Measurements from ENCODE around the gene SRPK3. TPM values are rescaled to one million over a fixed set of nuclear protein-coding genes. Genes with fewer than 3 reads are reported as not detected.
"Not testable (repeated sequence)": the region's sequence is repeated elsewhere in the genome, so short reads cannot be mapped to it uniquely, and the experiment has no call there.

SRPK3 gene
- total RNA-seq, 1 donor from 2014 or later, result 0.18 TPM

GRCh38 chrX:153744210-153745066 is 36.4 kb upstream of the SRPK3 start:
- Mint-ChIP-seq H3K27me3 (ENCODE audit: unreplicated experiment) (no peaks in the 10 kb centered on the region), H3K27ac (ENCODE audit: unreplicated experiment) (no peak overlapping the region), H3K4me1 (ENCODE audit: unreplicated experiment) (no peaks in the 10 kb centered on the region), H3K4me3 (ENCODE audit: unreplicated experiment) (no peak overlapping the region), H3K9me3 (ENCODE audit: unreplicated experiment) (no peaks in the 10 kb centered on the region), H3K36me3 (ENCODE audit: low read depth, unreplicated experiment) (no peaks in the 10 kb centered on the region)
- TF ChIP-seq, protein P1, sequence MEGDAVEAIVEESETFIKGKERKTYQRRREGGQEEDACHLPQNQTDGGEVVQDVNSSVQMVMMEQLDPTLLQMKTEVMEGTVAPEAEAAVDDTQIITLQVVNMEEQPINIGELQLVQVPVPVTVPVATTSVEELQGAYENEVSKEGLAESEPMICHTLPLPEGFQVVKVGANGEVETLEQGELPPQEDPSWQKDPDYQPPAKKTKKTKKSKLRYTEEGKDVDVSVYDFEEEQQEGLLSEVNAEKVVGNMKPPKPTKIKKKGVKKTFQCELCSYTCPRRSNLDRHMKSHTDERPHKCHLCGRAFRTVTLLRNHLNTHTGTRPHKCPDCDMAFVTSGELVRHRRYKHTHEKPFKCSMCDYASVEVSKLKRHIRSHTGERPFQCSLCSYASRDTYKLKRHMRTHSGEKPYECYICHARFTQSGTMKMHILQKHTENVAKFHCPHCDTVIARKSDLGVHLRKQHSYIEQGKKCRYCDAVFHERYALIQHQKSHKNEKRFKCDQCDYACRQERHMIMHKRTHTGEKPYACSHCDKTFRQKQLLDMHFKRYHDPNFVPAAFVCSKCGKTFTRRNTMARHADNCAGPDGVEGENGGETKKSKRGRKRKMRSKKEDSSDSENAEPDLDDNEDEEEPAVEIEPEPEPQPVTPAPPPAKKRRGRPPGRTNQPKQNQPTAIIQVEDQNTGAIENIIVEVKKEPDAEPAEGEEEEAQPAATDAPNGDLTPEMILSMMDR (IDR thresholded peaks at IDR 0.05; ENCODE audit: unreplicated experiment), result no peak
- DNase-seq (ENCODE audit: low spot score), result no peak

DNA sequence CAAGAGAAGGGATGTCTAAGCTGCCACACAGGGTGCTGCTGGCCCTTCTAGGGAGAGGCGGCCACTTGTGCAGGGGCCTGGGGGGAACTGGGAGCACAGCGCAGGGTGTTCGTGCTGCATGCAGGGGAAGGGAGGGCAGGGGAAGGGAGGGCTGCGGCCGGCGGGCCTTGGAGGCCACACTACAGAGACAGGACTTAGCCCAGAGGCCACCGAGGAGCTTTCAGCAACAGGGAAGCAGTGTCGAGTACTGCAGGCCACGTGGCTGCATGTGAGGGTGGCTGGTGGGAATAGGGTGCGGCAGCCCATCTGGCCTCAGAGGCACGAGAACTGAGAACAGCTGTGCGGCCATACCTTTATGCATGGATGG is 35.8 kb upstream of the SRPK3 start:
- not testable (repeated sequence) for H3K4me3 Mint-ChIP-seq (ENCODE audit: unreplicated experiment); H3K27me3 Mint-ChIP-seq (ENCODE audit: unreplicated experiment); H3K36me3 Mint-ChIP-seq (ENCODE audit: low read depth, unreplicated experiment); DNase-seq (ENCODE audit: low spot score); H3K9me3 Mint-ChIP-seq (ENCODE audit: unreplicated experiment); H3K4me1 Mint-ChIP-seq (ENCODE audit: unreplicated experiment); H3K27ac Mint-ChIP-seq (ENCODE audit: unreplicated experiment)

DNA sequence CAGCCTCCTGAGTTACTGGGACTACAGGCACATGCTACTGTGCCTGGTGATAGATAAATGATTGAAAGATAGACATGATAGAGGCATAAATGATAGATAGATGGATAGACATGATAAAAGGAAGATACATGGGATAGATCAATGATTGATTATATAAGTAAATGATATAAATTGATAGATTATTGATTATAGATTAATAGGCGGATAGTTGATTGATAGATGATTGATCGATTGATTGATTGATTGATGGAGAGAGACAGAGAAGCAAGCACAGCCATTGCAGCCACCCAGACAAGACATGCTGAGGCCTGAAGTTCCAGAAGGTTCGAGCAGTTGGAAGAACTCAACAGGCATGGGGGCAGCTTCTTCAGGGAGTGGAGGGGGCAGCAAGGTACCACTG is 34.5 kb upstream of the SRPK3 start:
- Mint-ChIP-seq H3K4me3 (ENCODE audit: unreplicated experiment) (no peak overlapping the region), H3K27ac (ENCODE audit: unreplicated experiment) (no peak overlapping the region), H3K27me3 (ENCODE audit: unreplicated experiment) (no peaks in the 10 kb centered on the region), H3K4me1 (ENCODE audit: unreplicated experiment) (no peaks in the 10 kb centered on the region), H3K9me3 (ENCODE audit: unreplicated experiment) (no peaks in the 10 kb centered on the region), H3K36me3 (ENCODE audit: low read depth, unreplicated experiment) (no peaks in the 10 kb centered on the region)
- TF ChIP-seq, protein P1 (IDR thresholded peaks at IDR 0.05; ENCODE audit: unreplicated experiment), result no peak
- DNase-seq (ENCODE audit: low spot score), result no peak

DNA sequence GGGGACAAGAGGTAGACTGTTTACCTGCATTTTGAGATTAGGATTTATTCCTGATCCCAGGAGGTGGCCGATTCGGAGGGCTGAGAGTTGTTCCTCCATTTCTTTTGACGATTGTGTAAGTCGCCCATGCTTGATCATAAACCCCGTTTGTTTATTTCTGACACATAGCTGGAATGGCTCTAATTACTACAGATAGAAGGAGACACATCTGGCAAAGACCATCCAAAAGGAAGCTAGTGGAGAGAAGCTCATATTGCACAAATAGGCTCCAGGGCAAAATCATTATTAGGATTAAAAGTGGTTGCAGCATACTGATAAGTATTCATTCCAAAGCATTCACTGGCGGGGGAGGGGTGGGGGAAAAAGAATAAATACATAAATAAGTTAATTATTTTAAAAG is 33.9 kb upstream of the SRPK3 start:
- DNase-seq (ENCODE audit: low spot score); H3K27me3 Mint-ChIP-seq (ENCODE audit: unreplicated experiment); H3K27ac Mint-ChIP-seq (ENCODE audit: unreplicated experiment); H3K36me3 Mint-ChIP-seq (ENCODE audit: low read depth, unreplicated experiment); H3K9me3 Mint-ChIP-seq (ENCODE audit: unreplicated experiment); H3K4me1 Mint-ChIP-seq (ENCODE audit: unreplicated experiment); H3K4me3 Mint-ChIP-seq (ENCODE audit: unreplicated experiment): not testable (repeated sequence)

- H3K27me3 Mint-ChIP-seq (ENCODE audit: unreplicated experiment); H3K4me3 Mint-ChIP-seq (ENCODE audit: unreplicated experiment); H3K36me3 Mint-ChIP-seq (ENCODE audit: low read depth, unreplicated experiment); DNase-seq (ENCODE audit: low spot score); H3K9me3 Mint-ChIP-seq (ENCODE audit: unreplicated experiment); H3K27ac Mint-ChIP-seq (ENCODE audit: unreplicated experiment); H3K4me1 Mint-ChIP-seq (ENCODE audit: unreplicated experiment): not testable (repeated sequence)
These were observed 31.8 kb upstream of the SRPK3 start for GRCh38 chrX:153749017-153749416.

DNA sequence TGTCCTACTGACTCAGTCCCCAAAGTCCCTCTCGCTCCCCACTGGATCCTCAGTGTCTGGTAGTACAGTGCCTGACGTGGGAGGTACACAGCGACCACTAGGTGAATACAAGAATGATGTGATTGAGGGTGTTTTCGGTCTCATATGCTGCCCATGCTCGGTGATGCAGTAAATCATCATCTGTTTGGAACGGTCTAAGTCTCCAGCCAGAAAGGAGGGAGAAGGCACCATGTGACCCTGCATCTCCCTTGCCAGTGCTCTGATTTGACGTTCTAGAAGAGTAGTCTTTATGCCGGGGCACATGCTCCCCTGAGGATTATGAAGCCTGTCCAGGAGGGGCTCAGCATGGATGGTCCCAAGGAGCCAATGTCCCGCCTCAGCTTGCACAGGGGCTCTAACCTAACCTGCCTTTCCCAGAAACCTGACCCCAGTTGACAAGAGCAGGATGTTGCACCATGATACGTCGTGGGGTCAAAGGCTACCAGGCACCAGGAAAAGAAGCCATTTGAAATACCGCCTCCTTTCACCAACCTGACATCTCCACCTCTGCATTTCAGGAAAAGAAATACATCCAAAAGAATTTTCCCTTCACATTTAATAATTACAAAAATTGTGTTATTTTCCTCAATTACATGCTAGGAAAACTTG is 30.6 kb upstream of the SRPK3 start:
- H3K27me3 Mint-ChIP-seq (ENCODE audit: unreplicated experiment), result no peaks in the 10 kb centered on the region
- H3K9me3 Mint-ChIP-seq (ENCODE audit: unreplicated experiment), result no peaks in the 10 kb centered on the region
- no peak for DNase-seq (ENCODE audit: low spot score)
- no peak overlapping the region for H3K27ac Mint-ChIP-seq (ENCODE audit: unreplicated experiment)
- no peak overlapping the region for H3K4me3 Mint-ChIP-seq (ENCODE audit: unreplicated experiment)
- no peaks in the 10 kb centered on the region for H3K4me1 Mint-ChIP-seq (ENCODE audit: unreplicated experiment)
- no peaks in the 10 kb centered on the region for H3K36me3 Mint-ChIP-seq (ENCODE audit: low read depth, unreplicated experiment)
- TF ChIP-seq, protein P1 (IDR thresholded peaks at IDR 0.05; ENCODE audit: unreplicated experiment), result no peak

Data from endothelial cell (in vitro differentiated cells).